Neural cell (in vitro differentiated cells): ENCODE measurements around the gene CHERP. TPM values are rescaled to one million over a fixed set of nuclear protein-coding genes. Genes with fewer than 3 reads are reported as not detected.
"Not testable (repeated sequence)": the region's sequence is repeated elsewhere in the genome, so short reads cannot be mapped to it uniquely, and the experiment has no call there.

Experiments
- H2AFZ ChIP-seq: fragments of 200-600, 300-800 bp; sonication (generic), shearing (Covaris generic); 2 replicates; pipeline ENCODE4 v1.6.0; 2014; ENCODE audit warnings: low read depth, mild to moderate bottlenecking, antibody characterized with exemption, low read length, moderate library complexity
- H3F3A ChIP-seq: fragments of 200-600 bp; shearing (Covaris generic); 2 replicates; pipeline ENCODE4 v1.6.1; 2016; ENCODE audit warnings: mild to moderate bottlenecking, moderate library complexity, mixed read lengths, antibody characterized with exemption, low read length; ENCODE audit not compliant: insufficient read depth, poor library complexity, severe bottlenecking
- H3K27ac ChIP-seq: fragments of 200-600, 300-800 bp; sonication (generic), shearing (Covaris generic); 2 replicates; pipeline ENCODE4 v1.5.1; 2014; ENCODE audit warnings: mild to moderate bottlenecking, low read length, moderate library complexity
- H3K27me3 ChIP-seq: fragments of 300-800, 200-600 bp; sonication (generic), shearing (Covaris generic); 2 replicates; pipeline ENCODE4 v1.6.0; 2014; ENCODE audit warnings: mild to moderate bottlenecking, low read depth, low read length, moderate library complexity; ENCODE audit not compliant: insufficient read depth
- H3K36me3 ChIP-seq: fragments of 300-800, 200-600 bp; sonication (generic), shearing (Covaris generic); 2 replicates; pipeline ENCODE4 v1.5.1; 2014; ENCODE audit warnings: mild to moderate bottlenecking, antibody characterized with exemption, low read length, moderate library complexity; ENCODE audit not compliant: insufficient read depth
- H3K4me2 ChIP-seq: fragments of 300-800, 200-600 bp; sonication (generic), shearing (Covaris generic); 2 replicates; pipeline ENCODE4 v1.6.0; 2014; ENCODE audit warnings: mild to moderate bottlenecking, low read length
- H3K4me3 ChIP-seq: fragments of 300-800, 200-600 bp; sonication (generic), shearing (Covaris generic); 2 replicates; pipeline ENCODE4 v1.5.1; 2014; ENCODE audit warnings: mild to moderate bottlenecking, low read length, moderate library complexity
- H3K79me2 ChIP-seq: fragments of 200-600 bp; shearing (Covaris generic); replicated peaks from 2 replicates; pipeline ENCODE4 v1.6.0; 2014; ENCODE audit warnings: mild to moderate bottlenecking, low read length, moderate library complexity; ENCODE audit not compliant: insufficient read depth
- H3K9ac ChIP-seq: fragments of 300-800, 200-600 bp; sonication (generic), shearing (Covaris generic); 2 replicates; pipeline ENCODE4 v1.6.1; 2016; ENCODE audit warnings: mild to moderate bottlenecking, low read length, mixed read lengths
- H3K9me2 ChIP-seq: fragments of 200-600 bp; shearing (Covaris generic); 2 replicates; pipeline ENCODE4 v1.6.1; 2016; ENCODE audit warnings: mild to moderate bottlenecking, low read length, mixed read lengths; ENCODE audit not compliant: insufficient read depth
- H3K9me3 ChIP-seq: fragments of 200-600, 300-800 bp; sonication (generic), shearing (Covaris generic); 2 replicates; pipeline ENCODE4 v1.6.1; 2016; ENCODE audit warnings: mild to moderate bottlenecking, mixed run types, low read length, moderate library complexity, mixed read lengths
- H4K20me1 ChIP-seq: fragments of 200-600 bp; shearing (Covaris generic); 2 replicates; pipeline ENCODE4 v1.6.1; 2016; ENCODE audit warnings: mild to moderate bottlenecking, mixed run types; ENCODE audit not compliant: insufficient read depth
- EP300 ChIP-seq: fragments of 450-650 bp; conservative IDR thresholded peaks from 2 replicates; pipeline ENCODE4 v1.6.1; 2014; ENCODE audit warnings: antibody characterized with exemption, mild to moderate bottlenecking, moderate library complexity; ENCODE audit not compliant: poor library complexity, severe bottlenecking
- EZH2 ChIP-seq: fragments of 200-600, 300-800 bp; shearing (Covaris generic), sonication (generic); IDR thresholded peaks from 2 replicates; pipeline ENCODE4 v1.6.1; 2014; ENCODE audit warnings: antibody characterized with exemption, low read length, borderline replicate concordance, mild to moderate bottlenecking; ENCODE audit not compliant: insufficient read depth, poor library complexity, severe bottlenecking
- MXI1 ChIP-seq: fragments of 450-650 bp; conservative IDR thresholded peaks from 2 replicates; pipeline ENCODE4 v1.6.1; 2014; ENCODE audit warnings: antibody characterized with exemption, mild to moderate bottlenecking; ENCODE audit not compliant: poor library complexity, severe bottlenecking
- POLR2AphosphoS5 ChIP-seq: IDR thresholded peaks from 2 replicates; pipeline ENCODE4 v1.6.1; 2012
- RAD21 ChIP-seq: fragments of 450-650 bp; conservative IDR thresholded peaks from 2 replicates; pipeline ENCODE4 v1.6.1; 2014; ENCODE audit warnings: antibody characterized with exemption, mild to moderate bottlenecking, moderate library complexity
- SMC3 ChIP-seq: fragments of 450-650 bp; conservative IDR thresholded peaks from 2 replicates; pipeline ENCODE4 v1.6.1; 2014; ENCODE audit warnings: antibody characterized with exemption, mild to moderate bottlenecking, moderate library complexity; ENCODE audit not compliant: poor library complexity
- TAF1 ChIP-seq: IDR thresholded peaks from 2 replicates; pipeline ENCODE4 v1.6.1; 2012; ENCODE audit warnings: low read depth
- polyA plus RNA-seq: library from polyadenylated mRNA; depleted of rRNA; stranded (reverse); fragments of >200 nt; gene quantifications from 2 replicates; pipeline ENCODE4 v1.2.3, GENCODE V29; 2014
- TF ChIP-seq, protein P1 (sequence below): fragments of 450-650 bp; IDR thresholded peaks from 2 replicates; pipeline ENCODE4 v1.5.1; 2014; ENCODE audit warnings: antibody characterized with exemption, mild to moderate bottlenecking, moderate library complexity; ENCODE audit not compliant: poor library complexity, severe bottlenecking
- TF ChIP-seq, protein P2 (sequence below): IDR thresholded peaks from 2 replicates; pipeline ENCODE4 v1.6.1; 2012; ENCODE audit warnings: borderline replicate concordance

Gene CHERP
- polyA plus RNA-seq, 1 donor from 2014 or later, result 5.4 TPM

DNA sequence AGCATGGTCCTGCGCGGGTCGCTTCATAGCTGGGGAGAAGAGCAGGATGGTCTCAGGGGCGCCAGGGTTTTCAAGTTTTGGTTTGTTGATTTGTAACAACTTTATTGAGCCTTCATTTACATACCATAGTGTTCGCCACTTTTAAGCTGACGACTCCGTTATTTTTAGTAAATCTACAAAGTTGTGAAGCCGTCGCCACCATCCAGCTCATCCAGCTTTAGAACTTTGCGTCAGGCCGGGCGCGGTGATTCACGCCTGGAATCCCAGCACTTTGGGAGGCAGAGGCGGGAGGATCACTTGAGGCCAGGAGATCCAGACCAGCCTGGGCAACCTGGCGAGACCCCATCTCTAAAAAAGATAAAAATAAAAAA is 45.6 kb downstream of the CHERP start:
- H3K36me3 ChIP-seq, result no peaks in the 10 kb centered on the region
- H2AFZ ChIP-seq, result peak overlapping the region; percentile 63
- no peaks in the 10 kb centered on the region for H3K27me3 ChIP-seq
- peak overlapping the region; percentile 76 for H3K4me3 ChIP-seq
- peak overlapping the region; percentile 67 for H3K9ac ChIP-seq
- no peaks in the 10 kb centered on the region for H3K9me2 ChIP-seq
- no peaks in the 10 kb centered on the region for H3K9me3 ChIP-seq
- no peaks in the 10 kb centered on the region for H3F3A ChIP-seq
- H3K4me2 ChIP-seq, result peak overlapping the region; percentile 68
- no peaks in the 10 kb centered on the region for H4K20me1 ChIP-seq
- H3K27ac ChIP-seq, result no peak overlapping the region
- TF ChIP-seq MXI1 (peak; percentile 29), SMC3 (no peak)
- H3K79me2 ChIP-seq, result peaks cover 17% of the 10 kb centered on the region

DNA sequence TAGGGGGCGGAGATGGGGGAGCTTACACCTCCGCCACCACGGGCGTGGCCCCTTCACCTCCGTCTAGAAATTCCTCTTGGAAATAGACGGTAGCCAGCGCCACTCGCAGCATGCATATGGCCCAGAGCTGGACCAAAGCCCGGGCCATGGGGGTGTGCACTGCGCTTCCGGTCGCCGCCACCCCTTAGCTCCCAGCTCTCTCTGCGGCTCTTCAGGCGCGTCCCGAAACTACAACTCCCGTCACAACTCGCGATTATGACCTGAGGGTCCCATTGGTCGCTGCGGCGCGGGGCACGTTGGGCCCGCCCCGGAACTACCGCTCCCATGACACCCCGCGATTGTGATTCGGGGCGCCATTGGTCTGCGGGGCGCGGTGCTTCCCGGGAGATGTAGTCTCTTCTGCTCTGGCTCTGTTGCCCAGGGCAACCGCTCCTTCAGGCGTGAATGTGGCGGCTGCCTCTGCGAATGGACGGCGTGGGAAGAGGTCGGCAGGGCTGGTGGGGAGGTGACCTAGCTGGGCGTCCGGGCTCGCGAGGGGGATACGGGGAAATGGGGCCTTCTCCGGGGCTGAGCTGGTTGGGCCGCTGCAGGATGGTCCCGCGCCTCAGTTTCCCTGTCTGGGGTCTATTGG is 46.1 kb downstream of the CHERP start, which contains the start of the genes C19orf44 and CALR3:
TSS of gene C19orf44 (plus strand) at position 413 of the 631 bp plus-strand sequence. CDS start 4,399 bp downstream, outside the sequence.
TSS of gene CALR3 (minus strand) at position 186 of the 631 bp plus-strand sequence. CDS start at position 148, 38 bp downstream.
- H3K27me3 ChIP-seq, result no peaks in the 10 kb centered on the region
- H3K9me2 ChIP-seq, result no peaks in the 10 kb centered on the region
- H3K4me3 ChIP-seq, result peak within 1 kb of the TSS; percentile 76
- no peaks in the 10 kb centered on the region for H3K9me3 ChIP-seq
- peak within 1 kb of the TSS; percentile 85 for H2AFZ ChIP-seq
- H3K4me2 ChIP-seq, result peak within 1 kb of the TSS; percentile 76
- peaks cover 17% of the 10 kb centered on the region for H3K79me2 ChIP-seq
- H3K9ac ChIP-seq, result peak within 1 kb of the TSS; percentile 74
- H4K20me1 ChIP-seq, result no peaks in the 10 kb centered on the region
- H3F3A ChIP-seq, result no peaks in the 10 kb centered on the region
- peak; percentile 95 for TF ChIP-seq MXI1
- peak; percentile 47 for TF ChIP-seq EP300
- peak; percentile 65 for TF ChIP-seq POLR2AphosphoS5
- TF ChIP-seq, protein P1, sequence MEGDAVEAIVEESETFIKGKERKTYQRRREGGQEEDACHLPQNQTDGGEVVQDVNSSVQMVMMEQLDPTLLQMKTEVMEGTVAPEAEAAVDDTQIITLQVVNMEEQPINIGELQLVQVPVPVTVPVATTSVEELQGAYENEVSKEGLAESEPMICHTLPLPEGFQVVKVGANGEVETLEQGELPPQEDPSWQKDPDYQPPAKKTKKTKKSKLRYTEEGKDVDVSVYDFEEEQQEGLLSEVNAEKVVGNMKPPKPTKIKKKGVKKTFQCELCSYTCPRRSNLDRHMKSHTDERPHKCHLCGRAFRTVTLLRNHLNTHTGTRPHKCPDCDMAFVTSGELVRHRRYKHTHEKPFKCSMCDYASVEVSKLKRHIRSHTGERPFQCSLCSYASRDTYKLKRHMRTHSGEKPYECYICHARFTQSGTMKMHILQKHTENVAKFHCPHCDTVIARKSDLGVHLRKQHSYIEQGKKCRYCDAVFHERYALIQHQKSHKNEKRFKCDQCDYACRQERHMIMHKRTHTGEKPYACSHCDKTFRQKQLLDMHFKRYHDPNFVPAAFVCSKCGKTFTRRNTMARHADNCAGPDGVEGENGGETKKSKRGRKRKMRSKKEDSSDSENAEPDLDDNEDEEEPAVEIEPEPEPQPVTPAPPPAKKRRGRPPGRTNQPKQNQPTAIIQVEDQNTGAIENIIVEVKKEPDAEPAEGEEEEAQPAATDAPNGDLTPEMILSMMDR, result peak; percentile 44
- TF ChIP-seq TAF1, result peak; percentile 50
- TF ChIP-seq EZH2, result no peak
- TF ChIP-seq, protein P2, sequence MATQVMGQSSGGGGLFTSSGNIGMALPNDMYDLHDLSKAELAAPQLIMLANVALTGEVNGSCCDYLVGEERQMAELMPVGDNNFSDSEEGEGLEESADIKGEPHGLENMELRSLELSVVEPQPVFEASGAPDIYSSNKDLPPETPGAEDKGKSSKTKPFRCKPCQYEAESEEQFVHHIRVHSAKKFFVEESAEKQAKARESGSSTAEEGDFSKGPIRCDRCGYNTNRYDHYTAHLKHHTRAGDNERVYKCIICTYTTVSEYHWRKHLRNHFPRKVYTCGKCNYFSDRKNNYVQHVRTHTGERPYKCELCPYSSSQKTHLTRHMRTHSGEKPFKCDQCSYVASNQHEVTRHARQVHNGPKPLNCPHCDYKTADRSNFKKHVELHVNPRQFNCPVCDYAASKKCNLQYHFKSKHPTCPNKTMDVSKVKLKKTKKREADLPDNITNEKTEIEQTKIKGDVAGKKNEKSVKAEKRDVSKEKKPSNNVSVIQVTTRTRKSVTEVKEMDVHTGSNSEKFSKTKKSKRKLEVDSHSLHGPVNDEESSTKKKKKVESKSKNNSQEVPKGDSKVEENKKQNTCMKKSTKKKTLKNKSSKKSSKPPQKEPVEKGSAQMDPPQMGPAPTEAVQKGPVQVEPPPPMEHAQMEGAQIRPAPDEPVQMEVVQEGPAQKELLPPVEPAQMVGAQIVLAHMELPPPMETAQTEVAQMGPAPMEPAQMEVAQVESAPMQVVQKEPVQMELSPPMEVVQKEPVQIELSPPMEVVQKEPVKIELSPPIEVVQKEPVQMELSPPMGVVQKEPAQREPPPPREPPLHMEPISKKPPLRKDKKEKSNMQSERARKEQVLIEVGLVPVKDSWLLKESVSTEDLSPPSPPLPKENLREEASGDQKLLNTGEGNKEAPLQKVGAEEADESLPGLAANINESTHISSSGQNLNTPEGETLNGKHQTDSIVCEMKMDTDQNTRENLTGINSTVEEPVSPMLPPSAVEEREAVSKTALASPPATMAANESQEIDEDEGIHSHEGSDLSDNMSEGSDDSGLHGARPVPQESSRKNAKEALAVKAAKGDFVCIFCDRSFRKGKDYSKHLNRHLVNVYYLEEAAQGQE, result no peak
- TF ChIP-seq SMC3, result no peak
- peak; percentile 32 for TF ChIP-seq RAD21
- H3K36me3 ChIP-seq, result no peaks in the 10 kb centered on the region
- H3K27ac ChIP-seq, result peak within 1 kb of the TSS; percentile 59

DNA sequence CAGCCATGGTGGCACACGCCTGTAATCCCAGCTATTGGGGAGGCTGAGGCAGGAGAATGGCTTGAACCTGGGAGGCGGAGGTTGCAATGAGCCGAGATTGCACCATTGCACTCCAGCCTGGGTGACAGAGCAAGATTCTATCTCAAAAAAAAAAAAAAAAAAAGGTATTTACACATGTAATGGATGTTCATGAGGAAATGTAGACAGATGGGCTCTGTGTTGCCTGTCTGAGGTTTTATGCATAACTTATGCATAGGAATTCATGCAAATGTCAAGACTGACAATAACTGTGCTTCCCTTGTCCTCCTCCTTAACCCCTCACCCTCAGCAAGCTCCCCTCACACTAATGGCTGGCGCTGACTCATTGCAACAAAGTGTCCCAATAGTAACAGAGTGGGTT is 55.8 kb downstream of the CHERP start:
- not testable (repeated sequence) for H4K20me1 ChIP-seq, H3K27ac ChIP-seq, H3K9ac ChIP-seq, H3F3A ChIP-seq, H3K9me2 ChIP-seq, H3K4me2 ChIP-seq, H3K9me3 ChIP-seq, H2AFZ ChIP-seq, H3K79me2 ChIP-seq, H3K36me3 ChIP-seq, H3K27me3 ChIP-seq, H3K4me3 ChIP-seq
